KOPT-K1 (cell line): ENCODE data around the gene NR5A2.

Experiments used
- H3K27ac ChIP-seq: fragments of 200-600 bp; sonication (generic); 2 replicates; pipeline ENCODE4 v1.5.1; 2016; ENCODE audit warnings: antibody characterized with exemption, mild to moderate bottlenecking, low read depth, low read length; ENCODE audit not compliant: poor library complexity, severe bottlenecking
- H3K36me3 ChIP-seq: fragments of 200-600 bp; sonication (generic); 2 replicates; pipeline ENCODE4 v1.5.1; 2017; ENCODE audit warnings: antibody characterized with exemption, mild to moderate bottlenecking, low read length, moderate library complexity; ENCODE audit not compliant: insufficient read depth
- H3K9me3 ChIP-seq: fragments of 200-600 bp; sonication (generic); 2 replicates; pipeline ENCODE4 v1.5.1; 2017; ENCODE audit warnings: antibody characterized with exemption, low read length, mild to moderate bottlenecking; ENCODE audit not compliant: insufficient read depth, poor library complexity, severe bottlenecking

NR5A2 gene

DNA sequence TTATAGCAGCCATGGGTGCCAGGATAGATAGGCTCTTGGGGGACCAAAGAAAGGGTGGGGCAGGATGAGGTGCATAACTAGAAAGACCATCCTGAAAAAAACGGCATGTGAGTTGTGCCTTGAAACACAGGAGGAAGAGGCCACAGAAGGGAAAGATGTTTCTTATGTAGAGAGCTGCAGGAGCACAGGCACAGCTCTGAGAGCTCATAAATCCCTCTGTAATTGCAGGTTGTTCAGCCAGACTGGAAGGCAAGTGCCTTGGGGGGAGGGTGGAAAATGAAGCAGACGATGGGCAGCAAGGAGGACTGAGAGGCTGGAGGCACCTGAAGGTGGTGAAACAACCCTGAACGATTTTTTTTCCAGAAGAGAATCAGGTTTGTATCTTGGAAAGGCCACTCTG is 170.7 kb downstream of the NR5A2 start:
- no peak overlapping the region for H3K27ac ChIP-seq
- H3K9me3 ChIP-seq, result no peaks in the 10 kb centered on the region
- no peaks in the 10 kb centered on the region for H3K36me3 ChIP-seq

GRCh38 chr1:200205216-200205995 is 177.9 kb downstream of the NR5A2 start:
- Histone ChIP-seq H3K36me3 (no peaks in the 10 kb centered on the region), H3K9me3 (no peaks in the 10 kb centered on the region), H3K27ac (no peak overlapping the region)

DNA sequence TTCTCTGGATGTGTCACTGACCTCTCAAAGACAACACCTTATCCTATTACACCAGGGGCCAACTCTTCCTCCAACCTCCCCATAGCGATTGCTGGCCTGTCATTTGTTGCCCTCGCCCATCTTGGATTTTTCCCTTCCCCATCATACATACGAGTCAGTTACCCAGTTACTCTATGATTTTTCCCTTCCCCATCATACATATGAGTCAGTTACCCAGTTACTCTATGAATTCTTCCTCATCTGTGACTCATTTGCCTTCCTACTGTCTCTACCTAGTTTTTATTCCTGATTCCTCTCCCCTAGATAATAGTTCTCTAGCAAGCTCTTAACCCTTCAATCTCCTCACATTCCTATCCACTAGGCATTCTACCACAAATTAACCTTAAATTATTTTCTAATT is 178.8 kb downstream of the NR5A2 start:
- Histone ChIP-seq H3K9me3 (no peaks in the 10 kb centered on the region), H3K36me3 (no peaks in the 10 kb centered on the region), H3K27ac (no peak overlapping the region)

- Histone ChIP-seq H3K9me3 (no peaks in the 10 kb centered on the region), H3K27ac (no peak overlapping the region), H3K36me3 (no peaks in the 10 kb centered on the region)
Measured at GRCh38 chr1:200206761-200207160, 179.3 kb downstream of the NR5A2 start.

- Histone ChIP-seq H3K36me3 (no peaks in the 10 kb centered on the region), H3K27ac (no peak overlapping the region), H3K9me3 (no peaks in the 10 kb centered on the region)
Measured at GRCh38 chr1:200207711-200208126, 180.2 kb downstream of the NR5A2 start.

DNA sequence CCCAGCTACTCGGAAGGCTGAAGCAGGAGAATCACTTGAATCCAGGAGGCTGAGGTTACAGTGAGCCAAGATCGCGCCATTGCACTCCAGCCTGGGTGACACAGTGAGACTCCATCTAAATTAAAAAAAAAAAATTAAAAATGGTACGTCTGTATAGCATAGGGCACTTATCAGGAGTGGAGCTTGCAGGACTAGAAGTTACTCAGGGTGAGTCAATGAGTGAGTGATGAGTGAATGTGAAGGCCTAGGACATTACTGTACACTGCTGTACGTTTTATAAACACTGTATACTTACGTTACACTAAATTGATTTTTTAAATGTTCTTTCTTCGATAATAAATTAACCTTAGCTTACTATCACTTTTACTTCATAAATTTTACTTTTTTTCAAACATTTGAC is 183.6 kb downstream of the NR5A2 start:
- no peaks in the 10 kb centered on the region for H3K36me3 ChIP-seq
- H3K27ac ChIP-seq, result no peak overlapping the region
- no peaks in the 10 kb centered on the region for H3K9me3 ChIP-seq

DNA sequence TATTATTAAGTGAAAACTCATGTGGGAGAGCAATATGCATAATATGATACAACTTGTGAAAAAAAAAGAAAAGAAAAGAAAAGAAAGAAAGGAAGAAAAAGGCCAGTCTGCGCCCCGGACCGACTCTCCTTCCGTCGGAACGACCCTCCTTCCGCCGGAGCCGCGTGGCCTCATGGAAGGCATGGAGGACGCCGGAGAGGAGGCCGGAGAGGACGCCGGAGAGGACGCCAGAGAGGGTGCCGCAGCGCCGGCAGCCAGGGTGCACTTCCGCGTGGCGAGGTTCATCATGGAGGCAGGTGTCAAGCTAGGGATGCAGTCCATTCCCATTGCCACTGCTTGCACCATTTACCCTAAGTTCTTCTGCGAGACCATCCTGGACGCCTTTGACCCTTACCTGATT is 185.9 kb downstream of the NR5A2 start:
- Histone ChIP-seq H3K36me3 (no peaks in the 10 kb centered on the region), H3K27ac (no peak overlapping the region), H3K9me3 (no peaks in the 10 kb centered on the region)

- no peaks in the 10 kb centered on the region for H3K9me3 ChIP-seq
- H3K36me3 ChIP-seq, result no peaks in the 10 kb centered on the region
- H3K27ac ChIP-seq, result no peak overlapping the region
Measured at GRCh38 chr1:200213921-200214320, 186.4 kb downstream of the NR5A2 start.

DNA sequence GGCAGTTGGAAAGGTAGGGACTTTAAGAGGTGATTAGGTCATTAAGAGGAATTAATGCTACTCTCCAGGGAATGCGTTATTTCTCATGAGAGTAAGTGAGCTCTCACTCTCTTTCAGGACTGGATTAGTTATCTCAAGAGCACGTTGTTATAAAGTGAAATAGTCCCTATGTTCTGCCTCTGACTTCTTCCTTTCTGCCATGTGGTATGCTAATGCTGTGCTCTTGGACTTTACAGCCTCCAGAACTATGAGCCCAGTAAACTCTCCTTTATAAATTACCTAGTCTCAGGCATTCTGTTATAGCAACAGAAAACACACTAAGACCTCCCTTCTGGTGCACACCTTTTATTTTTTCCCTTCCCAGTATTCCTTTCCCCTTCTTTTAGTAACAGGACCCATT is 187.8 kb downstream of the NR5A2 start:
- Histone ChIP-seq H3K9me3 (no peaks in the 10 kb centered on the region), H3K36me3 (no peaks in the 10 kb centered on the region), H3K27ac (no peak overlapping the region)

- Histone ChIP-seq H3K9me3 (no peaks in the 10 kb centered on the region), H3K27ac (no peak overlapping the region), H3K36me3 (no peaks in the 10 kb centered on the region)
Measured at GRCh38 chr1:200217703-200218102, 190.2 kb downstream of the NR5A2 start.

- Histone ChIP-seq H3K9me3 (no peaks in the 10 kb centered on the region), H3K36me3 (no peaks in the 10 kb centered on the region), H3K27ac (no peak overlapping the region)
Measured at GRCh38 chr1:200221614-200222282, 194.2 kb downstream of the NR5A2 start.

DNA sequence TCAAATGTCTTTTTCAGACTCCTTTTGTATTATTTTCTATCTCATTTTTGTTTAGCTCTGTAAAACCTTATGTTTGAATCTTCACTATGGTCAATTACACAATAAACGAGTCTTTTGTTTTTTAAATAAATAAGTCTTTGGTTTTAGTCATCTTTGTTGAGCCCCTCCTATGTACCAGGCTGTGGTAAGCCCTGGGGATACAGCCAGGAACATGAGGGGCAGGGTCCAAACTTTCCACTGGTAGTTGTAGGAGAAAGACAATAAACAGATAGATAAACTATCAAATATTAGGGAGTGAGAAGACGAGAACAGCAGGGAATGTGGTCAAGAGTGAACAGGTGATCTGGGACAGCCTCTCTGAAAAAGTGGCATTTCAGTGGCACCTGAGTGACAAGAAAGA is 195.7 kb downstream of the NR5A2 start:
- no peaks in the 10 kb centered on the region for H3K36me3 ChIP-seq
- H3K9me3 ChIP-seq, result no peaks in the 10 kb centered on the region
- H3K27ac ChIP-seq, result no peak overlapping the region

- Histone ChIP-seq H3K9me3 (no peaks in the 10 kb centered on the region), H3K36me3 (no peaks in the 10 kb centered on the region), H3K27ac (no peak overlapping the region)
Measured at GRCh38 chr1:200223613-200224012, 196.1 kb downstream of the NR5A2 start.

GRCh38 chr1:200224315-200224714 is 196.8 kb downstream of the NR5A2 start:
- no peak overlapping the region for H3K27ac ChIP-seq
- H3K36me3 ChIP-seq, result no peaks in the 10 kb centered on the region
- no peaks in the 10 kb centered on the region for H3K9me3 ChIP-seq

- H3K27ac ChIP-seq, result no peak overlapping the region
- no peaks in the 10 kb centered on the region for H3K9me3 ChIP-seq
- no peaks in the 10 kb centered on the region for H3K36me3 ChIP-seq
Measured at GRCh38 chr1:200226268-200226968, 198.9 kb downstream of the NR5A2 start.
